Erythroblast (primary cell): Measurements from ENCODE around the gene RIC8B.

Experiments
- GATA1 ChIP-seq: IDR thresholded peaks from 2 replicates; pipeline ENCODE4 v1.6.1; 2011; ENCODE audit warnings: low read depth, mild to moderate bottlenecking, control low read depth, low read length, moderate library complexity
- POLR2A ChIP-seq: IDR thresholded peaks from 2 replicates; pipeline ENCODE4 v1.6.1; 2011; ENCODE audit warnings: mild to moderate bottlenecking, low read length

GRCh38 chr12:106764220-106764619 is 10.3 kb upstream of the RIC8B start:
- TF ChIP-seq POLR2A (no peak), GATA1 (no peak)
